GM10266 (cell line): ENCODE results near the gene IL24.

Source experiments
- DNase-seq: peaks from one replicate; pipeline ENCODE4 v3.0.0; 2012; ENCODE audit errors: extremely low spot score
- CTCF ChIP-seq: IDR thresholded peaks from 2 replicates; pipeline ENCODE4 v1.5.1; 2012; ENCODE audit warnings: mild to moderate bottlenecking, low read depth; ENCODE audit not compliant: control insufficient read depth, insufficient read depth; ENCODE audit errors: missing control alignments

The IL24 gene

DNA sequence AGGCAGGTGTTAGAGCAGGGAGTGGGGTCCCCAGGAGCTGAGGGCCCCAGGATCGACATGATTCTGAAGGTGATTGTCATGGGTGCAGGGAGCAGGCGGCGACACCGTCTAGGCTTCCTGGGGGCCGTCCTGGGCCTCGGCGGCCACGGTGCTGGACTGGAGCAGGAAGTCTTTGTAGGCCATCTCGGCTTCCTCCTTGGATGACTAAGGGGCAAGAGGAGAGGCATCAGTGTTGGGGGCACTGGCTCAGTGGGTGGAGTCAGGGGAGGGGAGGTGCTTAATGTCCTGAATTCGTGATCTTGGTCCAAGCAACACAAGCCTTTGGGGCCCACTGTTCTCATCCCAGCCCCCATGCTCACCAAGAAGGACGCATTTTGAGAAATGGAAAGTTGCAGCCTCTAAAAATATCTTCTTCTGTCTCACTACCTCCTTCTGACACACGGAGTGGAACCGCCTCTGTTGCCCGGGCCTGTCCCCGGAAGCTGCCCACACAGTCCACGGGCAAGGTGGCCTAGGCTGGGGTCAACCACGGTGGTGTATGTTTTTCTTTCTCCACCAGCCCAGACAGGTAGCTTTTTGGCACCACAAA lies 33.1 kb downstream of the IL24 start:
- no peak for TF ChIP-seq CTCF
- DNase-seq: peak; percentile 73

GRCh38 chr1:206931709-206932108 lies 34.5 kb downstream of the IL24 start:
- no peak for TF ChIP-seq CTCF
- no peak for DNase-seq

DNA sequence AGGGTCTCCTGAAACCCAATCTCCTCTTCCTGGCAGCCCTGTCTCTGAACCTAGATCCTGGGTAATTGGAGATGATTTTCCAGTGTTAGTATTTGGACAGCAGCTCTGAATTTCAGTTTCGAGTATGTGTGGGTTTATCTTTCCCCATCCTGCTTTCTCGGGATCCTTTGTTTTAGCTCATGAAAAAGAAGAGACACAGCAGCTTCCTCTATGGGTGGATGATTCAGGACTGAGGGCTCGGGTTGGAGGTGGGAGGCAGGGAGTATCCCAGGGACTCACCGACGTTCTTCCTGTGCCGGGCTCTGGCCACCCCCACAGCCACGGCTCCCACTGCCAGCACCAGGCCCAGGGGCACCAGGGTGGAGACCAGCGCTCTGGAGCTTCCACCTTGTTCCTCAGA lies 34.9 kb downstream of the IL24 start:
- DNase-seq: no peak
- TF ChIP-seq CTCF: no peak

DNA sequence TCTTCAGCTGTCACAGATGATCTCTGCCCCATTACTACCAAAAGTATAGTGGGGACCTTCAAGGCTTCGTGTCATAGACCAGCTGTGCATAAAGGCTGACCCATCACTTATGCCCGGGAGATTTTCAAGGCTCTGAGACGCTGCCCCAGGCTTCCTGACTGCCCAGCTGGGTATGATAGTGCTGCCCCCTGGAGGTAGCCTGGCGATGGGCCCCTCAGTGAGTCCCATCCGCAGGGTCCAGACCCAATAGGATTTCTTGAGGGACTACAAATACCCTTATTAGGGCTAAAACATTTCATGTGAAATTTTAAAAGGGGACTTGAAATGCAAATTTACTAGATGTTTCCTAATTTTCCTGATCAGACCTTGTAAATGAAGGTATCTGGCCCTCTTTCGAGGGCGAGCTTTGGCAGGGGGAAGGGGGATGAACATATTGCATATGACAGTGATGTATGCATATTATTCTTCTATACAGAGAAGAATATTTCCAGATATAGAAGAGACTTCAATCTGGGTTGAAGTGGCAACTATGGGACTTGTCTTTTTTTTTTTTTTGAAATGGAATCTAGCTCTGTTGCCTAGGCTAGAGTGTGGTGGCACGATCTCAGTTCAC lies 36.2 kb downstream of the IL24 start:
- peak; percentile 65 for DNase-seq
- peak; percentile 82 for TF ChIP-seq CTCF

DNA sequence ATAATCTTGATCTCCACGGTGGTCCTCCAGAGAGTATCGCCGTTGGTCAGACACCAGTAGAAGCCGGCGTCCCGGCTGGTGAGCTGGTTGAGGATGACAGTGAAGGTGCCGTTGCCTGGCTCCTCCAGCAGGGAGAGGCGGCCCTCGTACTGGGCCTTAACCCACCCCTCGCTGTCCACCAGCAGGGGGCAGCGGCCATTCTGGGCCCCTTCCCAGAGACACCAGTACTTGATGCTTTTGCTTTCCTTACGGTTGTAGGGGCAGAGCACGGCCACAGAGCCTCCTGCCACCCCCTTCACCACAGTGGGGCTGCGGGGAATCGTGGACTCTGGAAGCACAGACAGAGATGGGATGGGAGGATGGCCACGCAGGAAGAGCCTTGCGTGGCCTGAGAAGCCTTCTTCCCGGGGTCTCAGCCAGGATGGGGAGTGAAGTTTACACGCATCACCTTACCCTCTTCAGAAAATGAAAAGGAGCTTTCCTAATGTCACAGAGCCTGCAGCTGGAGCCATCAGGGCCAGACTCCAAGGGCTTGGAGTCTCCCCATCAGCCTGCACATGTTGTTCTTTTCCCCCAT lies 38.3 kb downstream of the IL24 start:
- peak; percentile 77 for TF ChIP-seq CTCF
- peak; percentile 58 for DNase-seq

DNA sequence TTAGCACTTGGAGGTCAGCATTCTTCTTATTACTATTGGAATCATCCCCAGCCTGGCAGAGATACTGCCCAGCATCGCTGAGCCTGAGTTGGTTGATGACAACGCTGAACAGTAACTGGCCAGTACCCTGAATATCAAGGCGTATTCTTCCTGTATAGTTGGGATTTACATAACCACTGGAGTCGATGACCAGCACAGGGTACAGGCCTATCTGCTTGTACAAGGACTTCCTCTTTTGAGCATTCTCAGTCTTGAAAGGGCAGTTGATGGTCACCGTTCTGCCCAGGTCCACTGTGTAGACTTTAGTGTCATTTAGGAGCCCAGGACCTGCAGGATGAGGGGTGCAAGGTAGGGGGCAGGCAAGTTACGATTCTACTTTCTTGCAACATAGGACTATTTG lies 40.2 kb downstream of the IL24 start:
- no peak for TF ChIP-seq CTCF
- no peak for DNase-seq

DNA sequence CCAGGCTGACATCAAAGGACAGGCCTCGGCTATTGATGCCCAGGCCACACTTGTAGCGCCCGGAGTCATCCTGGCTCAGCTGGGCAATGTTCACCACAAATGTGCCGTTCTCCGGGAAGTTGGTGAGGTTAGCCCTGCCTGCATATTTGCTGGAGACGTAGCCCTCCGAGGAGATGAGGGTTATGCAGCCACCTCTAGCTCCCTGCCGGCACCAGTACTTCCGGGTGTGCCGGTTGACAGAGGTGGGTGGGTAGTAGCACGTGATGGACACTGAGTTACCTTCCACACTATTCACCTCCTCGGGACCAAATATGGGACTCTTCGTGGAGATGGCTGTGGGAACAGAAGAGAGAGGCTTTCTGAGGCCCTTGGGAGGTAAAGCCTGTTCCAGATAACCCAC lies 41.9 kb downstream of the IL24 start:
- no peak for TF ChIP-seq CTCF
- no peak for DNase-seq
